HL-60 (cell line): ENCODE results near the gene AP1S3.

ENCODE experiments used
- DNase-seq, 2 experiments: peaks; one replicate each; pipeline ENCODE4 v3.0.0-alpha.2; 2010 to 2020; ENCODE audit warnings: low read depth in 1 of 2, low spot score in 1 of 2
- H3K27ac ChIP-seq: fragments of 250-450 bp; sonication (Bioruptor Pico); replicated peaks from 2 replicates; pipeline ENCODE4 v1.5.1; 2020; ENCODE audit warnings: mild to moderate bottlenecking, moderate library complexity
- H3K27me3 ChIP-seq: fragments of 250-450 bp; sonication (Bioruptor Pico); 2 replicates; pipeline ENCODE4 v1.5.1; 2021; ENCODE audit warnings: mild to moderate bottlenecking, moderate library complexity; ENCODE audit not compliant: insufficient read depth, poor library complexity, severe bottlenecking
- H3K4me3 ChIP-seq: replicated peaks from 2 replicates; pipeline ENCODE4 v1.5.1; 2011; ENCODE audit warnings: mild to moderate bottlenecking, control low read depth, low read length; ENCODE audit not compliant: insufficient read depth
- CTCF ChIP-seq: IDR thresholded peaks from one replicate; pipeline ENCODE4 v1.5.1; 2011; ENCODE audit warnings: low read length, control low read depth, inconsistent platforms; ENCODE audit not compliant: insufficient read depth
- GABPA ChIP-seq: IDR thresholded peaks from 2 replicates; pipeline ENCODE4 v1.6.1; 2012; ENCODE audit warnings: low read depth
- POLR2AphosphoS5 ChIP-seq: IDR thresholded peaks from 2 replicates; pipeline ENCODE4 v1.6.1; 2012; ENCODE audit warnings: low read depth
- REST ChIP-seq: IDR thresholded peaks from 2 replicates; pipeline ENCODE4 v1.6.1; 2012; ENCODE audit warnings: low read depth; ENCODE audit not compliant: insufficient replicate concordance
- SPI1 ChIP-seq: IDR thresholded peaks from 2 replicates; pipeline ENCODE4 v1.6.1; 2012; ENCODE audit warnings: low read depth, mild to moderate bottlenecking, borderline replicate concordance

Gene AP1S3

GRCh38 chr2:223767341-223767740 is 70.0 kb downstream of the AP1S3 start:
- H3K27ac ChIP-seq = no peak overlapping the region
- no peak for DNase-seq
- no peaks in the 10 kb centered on the region for H3K27me3 ChIP-seq
- H3K4me3 ChIP-seq = no peak overlapping the region
- TF ChIP-seq GABPA (no peak), REST (no peak), SPI1 (no peak), POLR2AphosphoS5 (no peak), CTCF (no peak)

GRCh38 chr2:223765221-223765785 is 72.1 kb downstream of the AP1S3 start:
- Histone ChIP-seq H3K27me3 (no peaks in the 10 kb centered on the region), H3K4me3 (no peak overlapping the region), H3K27ac (no peak overlapping the region)
- DNase-seq = no peak
- TF ChIP-seq REST (no peak), SPI1 (no peak), GABPA (no peak), POLR2AphosphoS5 (no peak), CTCF (no peak)

GRCh38 chr2:223764796-223765195 is 72.6 kb downstream of the AP1S3 start:
- no peak for DNase-seq
- H3K27me3 ChIP-seq = no peaks in the 10 kb centered on the region

More at GRCh38 chr2:223764796-223765195, 72.6 kb downstream of the AP1S3 start:
- H3K4me3 ChIP-seq = no peak overlapping the region
- no peak overlapping the region for H3K27ac ChIP-seq
- no peak for TF ChIP-seq GABPA
- TF ChIP-seq SPI1 = no peak
- TF ChIP-seq CTCF = no peak
- TF ChIP-seq POLR2AphosphoS5 = no peak
- no peak for TF ChIP-seq REST
